NCI-H2029 (cell line): ENCODE data around the gene SRGAP2C.
"Not testable (repeated sequence)": the region's sequence is repeated elsewhere in the genome, so short reads cannot be mapped to it uniquely, and the experiment has no call there.

Experiments used
- DNase-seq: peaks from one replicate; lab custom pipeline; 2025; lab: John Stamatoyannopoulos, UW

SRGAP2C gene

GRCh38 chr1:121423956-121424355, 239.2 kb downstream of the SRGAP2C start:
- not testable (repeated sequence) for DNase-seq

- DNase-seq: not testable (repeated sequence)
Measured at GRCh38 chr1:121433517-121433916, 248.7 kb downstream of the SRGAP2C start.

GRCh38 chr1:121438862-121439261, 254.1 kb downstream of the SRGAP2C start:
- not testable (repeated sequence) for DNase-seq

- no peak for DNase-seq
Measured at GRCh38 chr1:121440993-121441392, 256.2 kb downstream of the SRGAP2C start.
